ENCODE data around the gene DPT. TPM values are rescaled to one million over a fixed set of nuclear protein-coding genes. Genes with fewer than 3 reads are reported as not detected.

The DPT gene
- polyA plus RNA-seq (not detected in 3 replicates), polyA minus RNA-seq (not detected in 3 replicates)
- not detected for polyA plus RNA-seq (2011; ENCODE audit: low read depth)
- not detected in 2 replicates for polyA plus RNA-seq (2011; cell fraction: cytosol; rRNA removed)
- polyA plus RNA-seq (2011; cell fraction: nucleus; rRNA removed): not detected in 2 replicates
- not detected in 2 replicates for polyA plus RNA-seq (2012; ENCODE audit: low replicate concordance)
- polyA minus RNA-seq (2011; cell fraction: cytosol; rRNA and poly(A)+ RNA removed): not detected
- polyA minus RNA-seq (2011; cell fraction: nucleus; rRNA and poly(A)+ RNA removed): not detected in 2 replicates

DNA sequence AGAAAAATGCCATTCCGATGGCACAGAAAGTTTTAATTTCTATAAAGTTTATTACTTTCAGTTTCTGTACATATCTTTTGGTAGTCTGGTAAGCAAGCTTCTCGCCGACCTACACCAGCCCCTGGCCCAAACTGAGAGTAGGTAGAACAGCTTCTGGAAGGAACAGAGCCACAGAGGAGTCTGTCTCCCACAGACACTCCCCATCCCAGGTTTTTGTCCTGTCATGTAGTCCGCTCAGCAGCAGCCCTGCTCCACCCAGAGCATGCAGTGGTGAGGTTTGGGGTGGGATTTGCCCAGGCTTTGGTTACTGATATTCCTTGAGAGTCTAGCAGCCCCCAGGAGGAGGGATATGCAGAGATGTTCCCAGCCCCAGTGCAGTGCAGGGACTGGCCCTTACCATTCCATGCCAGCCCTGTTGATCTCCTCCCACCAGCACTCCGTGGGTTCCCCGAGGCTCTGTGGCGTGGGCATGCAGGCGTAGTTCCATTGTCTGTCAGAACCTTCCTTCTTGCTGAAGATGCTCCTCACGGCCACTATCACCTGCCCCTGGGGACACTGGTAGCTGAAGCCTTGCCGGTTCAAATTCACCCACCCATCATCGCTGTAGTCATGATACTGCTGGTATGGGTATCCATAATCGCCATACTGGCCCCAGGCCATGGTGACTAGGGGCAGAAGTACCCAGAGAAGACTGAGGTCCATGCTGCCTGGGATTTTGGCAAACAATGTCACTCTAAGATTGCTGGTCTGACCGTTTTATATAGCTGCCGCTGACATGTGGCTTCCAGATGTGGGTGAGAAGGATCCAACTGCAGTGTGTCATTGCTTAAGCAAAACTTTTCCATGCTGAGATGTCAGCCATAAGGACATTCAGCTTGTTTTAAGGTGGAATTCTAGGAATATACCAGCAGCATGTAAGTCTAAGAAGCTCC, at the start of gene DPT:
TSS of gene DPT (minus strand) at position 734 of the 932 bp plus-strand sequence. CDS start at position 702, 32 bp downstream.
- dilution Hi-C loops (cut with MboI; ENCODE audit: extremely low pct_ligation_motif_present, low sequenced_read_pairs): no loop called here
- Histone ChIP-seq H3K9me1 (ENCODE audit: control insufficient read depth, extremely low read depth, insufficient read depth, low read length) (no peaks in the 10 kb centered on the region), H3K9me3 (ENCODE audit: control insufficient read depth, low read depth, low read length) (no peaks in the 10 kb centered on the region), H4K20me1 (ENCODE audit: control insufficient read depth, extremely low read depth, insufficient read depth, low read length) (no peaks in the 10 kb centered on the region), H3K36me3 (ENCODE audit: control insufficient read depth in 2 of 2, extremely low read depth in 1 of 2, insufficient read depth in 2 of 2, low read length in 2 of 2) (no peaks in the 10 kb centered on the region), H3K4me3 (ENCODE audit: control insufficient read depth in 2 of 3, extremely low read depth in 1 of 3, insufficient read depth in 2 of 3, low read depth in 1 of 3, low read length in 3 of 3) (no peak within 1 kb of the TSS), H3K4me1 (ENCODE audit: control insufficient read depth, extremely low read depth, insufficient read depth, low read length) (no peaks in the 10 kb centered on the region), H3K4me2 (ENCODE audit: control insufficient read depth, extremely low read depth, insufficient read depth, low read depth, low read length) (no peak within 1 kb of the TSS), H3K79me2 (ENCODE audit: control insufficient read depth, insufficient read depth, low read length) (no peaks in the 10 kb centered on the region), H3K27ac (ENCODE audit: control insufficient read depth, insufficient read depth, low read length) (no peak within 1 kb of the TSS), H2AFZ (ENCODE audit: control insufficient read depth, low read length) (no peak within 1 kb of the TSS), H3K9ac (ENCODE audit: control insufficient read depth, extremely low read depth, insufficient read depth, low read length) (no peak within 1 kb of the TSS), H3K27me3 (ENCODE audit: control insufficient read depth, extremely low read depth, insufficient read depth, low read length) (no peaks in the 10 kb centered on the region)
- DNase-seq (ENCODE audit: low read depth, low spot score) (no peak), FAIRE-seq (no peak)
- no peak for TF ChIP-seq EZH2 (IDR thresholded peaks at IDR 0.05; ENCODE audit: low read length)
- TF ChIP-seq, protein P1, sequence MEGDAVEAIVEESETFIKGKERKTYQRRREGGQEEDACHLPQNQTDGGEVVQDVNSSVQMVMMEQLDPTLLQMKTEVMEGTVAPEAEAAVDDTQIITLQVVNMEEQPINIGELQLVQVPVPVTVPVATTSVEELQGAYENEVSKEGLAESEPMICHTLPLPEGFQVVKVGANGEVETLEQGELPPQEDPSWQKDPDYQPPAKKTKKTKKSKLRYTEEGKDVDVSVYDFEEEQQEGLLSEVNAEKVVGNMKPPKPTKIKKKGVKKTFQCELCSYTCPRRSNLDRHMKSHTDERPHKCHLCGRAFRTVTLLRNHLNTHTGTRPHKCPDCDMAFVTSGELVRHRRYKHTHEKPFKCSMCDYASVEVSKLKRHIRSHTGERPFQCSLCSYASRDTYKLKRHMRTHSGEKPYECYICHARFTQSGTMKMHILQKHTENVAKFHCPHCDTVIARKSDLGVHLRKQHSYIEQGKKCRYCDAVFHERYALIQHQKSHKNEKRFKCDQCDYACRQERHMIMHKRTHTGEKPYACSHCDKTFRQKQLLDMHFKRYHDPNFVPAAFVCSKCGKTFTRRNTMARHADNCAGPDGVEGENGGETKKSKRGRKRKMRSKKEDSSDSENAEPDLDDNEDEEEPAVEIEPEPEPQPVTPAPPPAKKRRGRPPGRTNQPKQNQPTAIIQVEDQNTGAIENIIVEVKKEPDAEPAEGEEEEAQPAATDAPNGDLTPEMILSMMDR (optimal IDR thresholded peaks at IDR 0.05 in 1 of 3, IDR thresholded peaks at IDR 0.05 in 1 of 3, conservative IDR thresholded peaks at IDR 0.05 in 1 of 3; ENCODE audit: extremely low read depth in 1 of 3, insufficient read depth in 2 of 3, low read length in 3 of 3): no peak

DNA sequence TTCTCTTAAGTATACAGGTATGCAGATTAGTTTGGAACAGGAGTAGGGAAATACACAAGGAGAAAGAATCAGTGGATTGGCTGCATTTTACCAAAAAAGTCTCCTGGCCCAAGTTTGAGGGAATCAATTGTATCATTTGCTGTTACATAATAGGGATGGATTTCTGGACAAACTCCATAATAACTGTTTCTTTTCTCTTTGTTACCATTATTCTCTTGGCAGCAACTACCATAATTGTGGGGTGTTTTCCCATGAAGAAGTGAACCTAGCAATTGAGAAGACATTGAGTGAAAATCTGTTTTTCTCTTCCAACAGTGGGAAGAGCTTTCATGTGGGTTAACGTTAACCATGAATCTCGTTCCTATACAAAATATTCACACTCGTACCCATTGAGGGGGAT, 46.4 kb upstream of the DPT start:
- dilution Hi-C loops (cut with MboI; ENCODE audit: extremely low pct_ligation_motif_present, low sequenced_read_pairs): no loop called here
- FAIRE-seq (no peak), DNase-seq (ENCODE audit: low read depth, low spot score) (no peak)
- Histone ChIP-seq H3K4me1 (ENCODE audit: control insufficient read depth, extremely low read depth, insufficient read depth, low read length) (no peaks in the 10 kb centered on the region), H3K9ac (ENCODE audit: control insufficient read depth, extremely low read depth, insufficient read depth, low read length) (no peak overlapping the region), H4K20me1 (ENCODE audit: control insufficient read depth, extremely low read depth, insufficient read depth, low read length) (no peaks in the 10 kb centered on the region), H2AFZ (ENCODE audit: control insufficient read depth, low read length) (no peak overlapping the region), H3K4me2 (ENCODE audit: control insufficient read depth, extremely low read depth, insufficient read depth, low read depth, low read length) (no peak overlapping the region), H3K36me3 (ENCODE audit: control insufficient read depth in 2 of 2, extremely low read depth in 1 of 2, insufficient read depth in 2 of 2, low read length in 2 of 2) (no peaks in the 10 kb centered on the region), H3K27me3 (ENCODE audit: control insufficient read depth, extremely low read depth, insufficient read depth, low read length) (no peaks in the 10 kb centered on the region), H3K9me1 (ENCODE audit: control insufficient read depth, extremely low read depth, insufficient read depth, low read length) (no peaks in the 10 kb centered on the region), H3K27ac (ENCODE audit: control insufficient read depth, insufficient read depth, low read length) (no peak overlapping the region), H3K9me3 (ENCODE audit: control insufficient read depth, low read depth, low read length) (no peaks in the 10 kb centered on the region), H3K4me3 (ENCODE audit: control insufficient read depth in 2 of 3, extremely low read depth in 1 of 3, insufficient read depth in 2 of 3, low read depth in 1 of 3, low read length in 3 of 3) (no peak overlapping the region), H3K79me2 (ENCODE audit: control insufficient read depth, insufficient read depth, low read length) (no peaks in the 10 kb centered on the region)
- TF ChIP-seq, protein P1 (optimal IDR thresholded peaks at IDR 0.05 in 1 of 3, IDR thresholded peaks at IDR 0.05 in 1 of 3, conservative IDR thresholded peaks at IDR 0.05 in 1 of 3; ENCODE audit: extremely low read depth in 1 of 3, insufficient read depth in 2 of 3, low read length in 3 of 3): no peak
- TF ChIP-seq EZH2 (IDR thresholded peaks at IDR 0.05; ENCODE audit: low read length): no peak

Measured in keratinocyte (primary cell).